ENCODE measurements around the gene STXBP3. TPM values are rescaled to one million over a fixed set of nuclear protein-coding genes. Genes with fewer than 3 reads are reported as not detected.

Gene STXBP3
- total RNA-seq, 1 experiment from 2014 or later: 24.4 TPM

- ChIA-PET CTCF (no interaction called here), POLR2A (ENCODE audit: low non-redundant PET) (no interaction called here)
- no peaks in the 10 kb centered on the region for H3K27me3 ChIP-seq (replicated peaks; ENCODE audit: insufficient read depth, low read depth, low read length, poor library complexity)
- no peaks in the 10 kb centered on the region for H3K4me1 ChIP-seq (ENCODE audit: insufficient read depth, low read length, poor library complexity, severe bottlenecking)
- no peaks in the 10 kb centered on the region for H3K36me3 ChIP-seq (ENCODE audit: insufficient read depth, low read length, poor library complexity, severe bottlenecking)
- intact Hi-C loops (cut with micrococcal nuclease; ENCODE audit: unreplicated experiment): no loop called here
- no peak overlapping the region for H3K4me3 ChIP-seq (ENCODE audit: low read depth, low read length, poor library complexity, severe bottlenecking)
- peak; percentile 31 for DNase-seq (ENCODE audit: low spot score)
- H3K9me3 ChIP-seq (ENCODE audit: low read depth, low read length, poor library complexity, severe bottlenecking): no peaks in the 10 kb centered on the region
- BruUV-seq (replicated peaks): no TSS peak
- TF ChIP-seq CTCF (conservative IDR thresholded peaks at IDR 0.05; ENCODE audit: low read depth, low read length) (no peak), EZH2 (IDR thresholded peaks at IDR 0.05; ENCODE audit: borderline replicate concordance, low read depth, low read length, poor library complexity, severe bottlenecking) (no peak)
- H3K27ac ChIP-seq (ENCODE audit: low read depth, low read length, poor library complexity, severe bottlenecking): no peak overlapping the region
Measured at GRCh38 chr1:108843390-108844137, 97.1 kb downstream of the STXBP3 start.

- Histone ChIP-seq H3K4me1 (ENCODE audit: insufficient read depth, low read length, poor library complexity, severe bottlenecking) (no peaks in the 10 kb centered on the region), H3K9me3 (ENCODE audit: low read depth, low read length, poor library complexity, severe bottlenecking) (no peaks in the 10 kb centered on the region), H3K36me3 (ENCODE audit: insufficient read depth, low read length, poor library complexity, severe bottlenecking) (no peaks in the 10 kb centered on the region), H3K27me3 (replicated peaks; ENCODE audit: insufficient read depth, low read depth, low read length, poor library complexity) (no peaks in the 10 kb centered on the region), H3K4me3 (ENCODE audit: low read depth, low read length, poor library complexity, severe bottlenecking) (no peak overlapping the region), H3K27ac (ENCODE audit: low read depth, low read length, poor library complexity, severe bottlenecking) (no peak overlapping the region)
- no TSS peak for BruUV-seq (replicated peaks)
- ChIA-PET CTCF (no interaction called here), POLR2A (ENCODE audit: low non-redundant PET) (no interaction called here)
- TF ChIP-seq EZH2 (IDR thresholded peaks at IDR 0.05; ENCODE audit: borderline replicate concordance, low read depth, low read length, poor library complexity, severe bottlenecking) (no peak), CTCF (conservative IDR thresholded peaks at IDR 0.05; ENCODE audit: low read depth, low read length) (no peak)
- DNase-seq (ENCODE audit: low spot score): no peak
- intact Hi-C loops (cut with micrococcal nuclease; ENCODE audit: unreplicated experiment): no loop called here
Measured at GRCh38 chr1:108845446-108845845, 99.0 kb downstream of the STXBP3 start.

DNA sequence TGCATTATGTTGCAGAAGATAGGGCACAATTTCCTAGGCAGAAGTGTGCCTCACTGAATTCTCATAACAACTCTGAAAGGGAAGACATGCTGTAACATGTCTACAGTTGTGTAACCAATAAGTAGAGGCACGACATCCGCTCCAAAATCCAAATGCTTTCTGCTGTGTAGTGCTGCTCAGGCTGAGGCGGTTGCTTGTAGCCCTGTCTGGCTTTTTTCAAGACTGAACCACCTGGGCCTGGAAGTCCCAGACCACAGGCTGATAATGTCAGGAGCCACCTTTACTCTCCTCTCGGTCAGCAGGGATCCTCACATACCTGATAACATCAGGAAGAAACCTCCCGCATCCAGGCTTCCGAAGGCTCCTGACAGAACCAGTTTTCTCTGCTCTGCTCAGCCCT lies 99.5 kb downstream of the STXBP3 start:
- H3K27me3 ChIP-seq (replicated peaks; ENCODE audit: insufficient read depth, low read depth, low read length, poor library complexity): no peaks in the 10 kb centered on the region
- no peak overlapping the region for H3K4me3 ChIP-seq (ENCODE audit: low read depth, low read length, poor library complexity, severe bottlenecking)
- H3K9me3 ChIP-seq (ENCODE audit: low read depth, low read length, poor library complexity, severe bottlenecking): no peaks in the 10 kb centered on the region
- DNase-seq (ENCODE audit: low spot score): no peak
- no TSS peak for BruUV-seq (replicated peaks)
- H3K27ac ChIP-seq (ENCODE audit: low read depth, low read length, poor library complexity, severe bottlenecking): no peak overlapping the region
- ChIA-PET POLR2A (ENCODE audit: low non-redundant PET) (no interaction called here), CTCF (no interaction called here)
- TF ChIP-seq EZH2 (IDR thresholded peaks at IDR 0.05; ENCODE audit: borderline replicate concordance, low read depth, low read length, poor library complexity, severe bottlenecking) (no peak), CTCF (conservative IDR thresholded peaks at IDR 0.05; ENCODE audit: low read depth, low read length) (no peak)
- H3K4me1 ChIP-seq (ENCODE audit: insufficient read depth, low read length, poor library complexity, severe bottlenecking): no peaks in the 10 kb centered on the region
- intact Hi-C loops (cut with micrococcal nuclease; ENCODE audit: unreplicated experiment): no loop called here
- H3K36me3 ChIP-seq (ENCODE audit: insufficient read depth, low read length, poor library complexity, severe bottlenecking): no peaks in the 10 kb centered on the region

All from A673 (cell line).